DMS153 treated with DMSO at 0.1 percent for 48 hours (cell line): ENCODE data around the gene OFD1.
A peak's percentile ranks its signal among the peaks of the same experiment; 100 is the strongest.
"Not testable (repeated sequence)": the region's sequence is repeated elsewhere in the genome, so short reads cannot be mapped to it uniquely, and the experiment has no call there.

ENCODE experiments used
- DNase-seq: peaks from one replicate; lab custom pipeline; 2025; ENCODE audit not compliant: unreplicated experiment; lab: John Stamatoyannopoulos, UW

OFD1 gene

GRCh38 chrX:13700380-13700779, 34.2 kb upstream of the OFD1 start:
- DNase-seq: no peak

DNA sequence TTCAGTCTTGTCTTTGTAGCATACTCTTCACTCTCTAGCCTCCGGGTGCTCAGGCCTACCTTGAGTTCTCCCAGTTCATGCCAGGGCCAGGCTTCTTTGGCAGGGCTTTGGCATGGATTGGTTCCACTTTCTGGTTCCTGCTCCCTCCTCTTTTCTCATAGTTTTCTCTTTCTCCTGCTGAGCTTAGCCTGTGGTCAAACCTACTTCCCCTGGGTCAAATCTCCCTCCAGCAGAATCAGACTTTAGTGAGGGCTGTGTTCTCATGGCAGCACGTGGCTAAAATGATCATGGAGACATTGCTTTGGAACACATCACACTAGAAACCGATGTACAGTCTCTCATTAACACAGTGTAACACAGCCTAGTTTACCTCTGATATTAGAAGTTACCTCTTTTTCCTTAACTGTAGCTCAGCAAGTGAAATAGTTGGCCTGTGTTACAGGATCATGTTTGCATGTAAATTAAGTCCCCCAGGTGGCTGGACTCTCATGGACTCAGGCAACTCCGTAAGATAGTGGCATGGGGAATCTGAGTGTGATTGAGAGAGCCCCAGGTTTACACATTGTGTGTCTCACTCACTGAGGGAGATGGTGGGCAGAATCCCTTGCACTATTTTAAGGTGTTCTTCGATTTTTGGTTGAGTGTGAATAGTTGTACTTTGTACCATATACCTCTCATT, 32.3 kb upstream of the OFD1 start:
- no peak for DNase-seq

DNA sequence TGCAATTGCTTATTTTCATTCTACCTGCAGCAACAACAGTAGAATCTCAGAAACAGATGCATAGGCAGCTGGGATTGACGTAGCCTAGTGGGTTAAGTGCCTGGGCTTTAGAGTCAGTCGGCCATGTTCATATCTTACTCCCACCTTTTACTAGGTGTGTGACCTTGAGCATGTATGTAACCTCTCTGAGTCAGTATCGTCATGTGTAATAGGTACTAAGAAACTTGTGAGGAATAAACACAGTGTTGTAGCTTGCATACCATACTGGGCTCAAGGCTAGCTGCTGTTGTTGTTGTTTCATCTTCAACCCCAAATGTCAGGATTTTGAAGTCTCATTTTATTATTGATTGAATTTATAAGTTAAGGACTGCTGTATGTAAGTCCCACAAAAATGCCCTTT, 31.4 kb upstream of the OFD1 start:
- DNase-seq: no peak

DNA sequence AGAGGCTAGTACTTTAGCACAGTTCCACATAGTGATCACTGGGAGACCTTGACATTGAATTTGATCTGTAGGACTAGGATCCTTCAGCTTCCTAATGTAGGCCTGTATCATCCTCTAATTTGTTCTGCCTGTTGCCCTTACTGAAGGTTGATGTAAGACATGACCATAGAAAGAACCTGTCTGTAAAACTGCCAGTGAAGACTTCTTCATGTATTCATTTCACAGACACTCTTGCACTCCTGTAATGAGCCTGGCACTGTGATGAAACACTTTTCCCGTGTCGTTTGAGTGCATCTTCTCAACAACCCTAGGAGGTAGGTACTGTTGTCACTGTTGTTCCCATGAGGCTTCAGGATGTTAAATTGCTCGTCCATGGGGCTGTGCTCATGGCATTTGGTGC, 31.0 kb upstream of the OFD1 start:
- no peak for DNase-seq

DNA sequence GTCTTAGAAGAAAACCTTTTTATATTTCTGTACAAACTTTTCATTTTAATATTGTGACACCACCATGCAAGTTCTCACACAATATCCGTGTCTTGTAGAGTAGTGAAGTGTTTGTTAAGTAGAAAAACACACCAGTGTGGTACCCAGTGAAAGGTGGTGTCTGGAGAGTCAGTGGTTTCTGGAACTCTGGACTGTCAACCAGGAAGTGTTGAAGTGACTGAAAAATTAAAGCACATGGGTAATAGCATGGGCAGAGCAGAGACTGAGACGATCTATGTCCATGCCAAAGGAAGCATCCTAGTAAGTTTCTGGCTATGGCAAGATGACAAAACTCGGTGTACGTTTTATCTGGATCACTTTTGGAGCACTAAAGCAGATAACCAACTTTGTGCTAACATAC, 23.4 kb upstream of the OFD1 start:
- no peak for DNase-seq

DNA sequence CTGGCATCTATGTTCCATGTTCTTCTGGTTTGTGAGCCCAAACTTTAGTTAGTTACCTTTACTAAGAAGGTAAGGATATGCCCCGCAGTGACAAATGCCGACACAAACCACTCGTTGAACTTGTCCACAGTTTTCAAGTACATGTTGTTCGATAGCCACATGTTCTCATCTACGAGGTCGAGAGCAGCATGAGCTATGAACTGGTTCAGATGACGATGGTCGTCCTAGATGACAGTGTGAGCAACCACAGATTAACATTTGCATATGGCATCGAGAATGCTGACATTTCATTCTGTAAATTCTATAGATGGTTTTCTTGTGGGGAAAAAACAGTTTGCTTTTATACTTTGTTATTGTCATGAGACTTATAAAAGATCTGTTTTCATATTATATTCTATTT, 18.1 kb upstream of the OFD1 start:
- DNase-seq: no peak

GRCh38 chrX:13716905-13717304, 17.6 kb upstream of the OFD1 start:
- no peak for DNase-seq

DNA sequence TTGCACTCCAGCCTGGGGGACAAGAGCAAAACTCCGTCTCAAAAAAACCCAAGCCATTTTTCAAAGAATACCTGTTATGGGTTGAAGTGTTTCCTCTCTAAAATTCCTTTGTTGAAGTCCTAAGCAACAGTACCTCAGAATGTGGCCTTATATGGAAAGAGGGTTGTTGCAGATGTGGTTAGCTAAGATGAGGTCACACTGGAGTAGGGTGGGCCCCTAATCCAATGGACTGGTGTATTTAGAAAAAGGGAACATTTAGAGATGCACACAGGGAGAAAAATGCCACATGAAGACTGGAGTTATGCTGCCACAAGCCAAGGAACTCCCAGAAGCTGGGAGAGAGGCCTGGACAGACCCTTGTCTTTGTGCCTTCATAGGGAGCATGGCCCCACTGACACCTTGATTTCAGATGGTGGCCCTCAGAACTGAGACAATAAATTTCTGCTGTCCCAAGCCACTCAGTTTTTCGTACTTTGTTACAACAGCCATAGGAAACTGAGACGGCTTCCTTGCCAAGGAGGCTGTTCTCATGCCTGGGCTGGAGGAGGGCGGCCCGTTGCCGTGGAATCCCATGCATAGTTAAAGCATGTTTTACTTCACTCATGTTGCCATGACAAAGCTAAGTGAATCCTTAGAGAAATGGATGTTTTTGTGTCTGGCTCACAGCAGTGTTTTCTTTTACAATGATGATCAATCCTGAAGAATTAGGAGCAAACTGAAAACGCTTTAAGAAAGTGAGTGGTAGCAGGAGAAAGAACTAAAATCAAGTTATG, 16.7 kb upstream of the OFD1 start:
- DNase-seq: no peak

DNA sequence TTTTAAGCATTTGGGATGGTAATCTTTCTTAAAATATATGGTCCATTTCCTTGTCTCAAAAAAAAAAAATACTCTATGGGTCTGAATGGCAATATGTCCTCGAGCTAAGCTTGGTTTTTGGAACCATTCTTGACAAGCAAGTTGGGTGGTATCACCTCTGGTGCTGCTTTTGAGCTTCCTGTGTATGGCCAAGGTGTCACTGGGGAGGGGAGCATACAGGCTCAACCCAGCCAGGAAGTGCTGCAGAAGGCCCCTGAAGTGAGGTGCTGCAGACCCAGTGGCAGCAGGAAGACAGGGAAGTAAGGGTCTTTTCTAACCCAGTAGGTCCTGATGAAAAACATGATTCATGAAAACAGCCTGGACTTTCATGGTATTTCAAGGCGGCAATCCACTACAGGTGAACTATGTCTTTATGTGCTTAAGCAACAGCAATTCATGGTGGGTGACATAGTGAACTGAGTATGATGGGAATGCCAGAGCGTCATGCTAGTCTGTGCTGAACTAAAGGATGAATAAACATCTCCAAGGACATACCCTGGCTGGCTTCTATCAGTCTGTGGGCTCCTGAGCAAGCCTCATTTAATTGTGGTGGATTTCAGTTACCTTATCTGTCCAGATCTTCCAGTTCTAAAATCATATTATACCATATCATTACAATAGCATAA, 15.2 kb upstream of the OFD1 start:
- DNase-seq: no peak

- DNase-seq: no peak
Measured at GRCh38 chrX:13721371-13721770, 13.2 kb upstream of the OFD1 start.

DNA sequence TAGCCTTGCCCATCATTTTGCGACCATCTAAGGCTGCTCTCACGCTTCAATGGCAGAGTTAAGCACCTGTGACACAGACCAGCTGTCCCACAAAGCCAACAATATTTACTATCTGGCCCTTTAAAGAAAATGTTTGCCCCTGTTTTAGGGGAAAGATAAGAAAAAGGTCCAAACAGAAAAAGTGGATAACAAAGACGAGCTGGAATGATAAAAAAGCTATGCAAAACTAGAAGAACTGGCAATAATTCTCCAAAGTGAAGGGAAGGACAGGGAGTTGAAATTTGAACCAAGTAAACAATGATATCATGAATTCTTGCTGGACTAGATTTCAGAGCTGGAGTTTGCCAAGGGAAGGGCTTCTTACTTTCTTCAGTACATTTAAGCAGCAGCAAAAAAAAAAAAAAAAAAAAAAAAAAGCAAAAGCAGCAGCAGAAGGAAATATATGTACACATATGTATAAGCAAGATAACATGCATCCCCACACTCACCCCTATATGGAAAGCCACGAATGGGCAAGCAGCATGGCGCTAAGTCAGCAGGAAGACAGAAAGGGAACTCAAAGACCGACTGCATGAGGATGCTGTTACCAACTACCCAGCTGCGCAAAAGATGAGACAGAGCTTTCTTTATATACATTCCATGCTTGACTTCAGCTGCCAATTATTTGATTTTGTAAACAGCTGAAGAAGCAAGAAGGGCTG, 12.6 kb upstream of the OFD1 start:
- DNase-seq: no peak

DNA sequence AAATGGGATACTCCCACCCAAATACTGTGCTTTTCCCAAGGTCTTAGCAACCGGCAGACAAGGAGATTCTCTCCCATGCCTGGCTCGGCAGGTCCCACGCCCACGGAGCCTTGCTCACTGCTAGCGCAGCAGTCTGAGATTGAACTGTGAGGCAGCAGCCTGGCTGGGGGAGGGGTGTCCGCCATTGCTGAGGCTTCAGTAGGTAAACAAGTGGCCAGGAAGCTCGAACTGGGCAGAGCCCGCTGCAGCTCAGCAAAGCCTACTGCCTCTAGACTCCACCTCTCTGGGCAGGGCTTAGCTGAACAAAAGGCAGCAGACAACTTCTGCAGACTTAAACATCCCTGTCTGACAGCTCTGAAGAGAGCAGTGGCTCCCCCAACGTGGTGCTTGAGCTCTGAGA, 9.7 kb upstream of the OFD1 start:
- peak; percentile 0 for DNase-seq

GRCh38 chrX:13726583-13726982, 8.0 kb upstream of the OFD1 start:
- not testable (repeated sequence) for DNase-seq

DNA sequence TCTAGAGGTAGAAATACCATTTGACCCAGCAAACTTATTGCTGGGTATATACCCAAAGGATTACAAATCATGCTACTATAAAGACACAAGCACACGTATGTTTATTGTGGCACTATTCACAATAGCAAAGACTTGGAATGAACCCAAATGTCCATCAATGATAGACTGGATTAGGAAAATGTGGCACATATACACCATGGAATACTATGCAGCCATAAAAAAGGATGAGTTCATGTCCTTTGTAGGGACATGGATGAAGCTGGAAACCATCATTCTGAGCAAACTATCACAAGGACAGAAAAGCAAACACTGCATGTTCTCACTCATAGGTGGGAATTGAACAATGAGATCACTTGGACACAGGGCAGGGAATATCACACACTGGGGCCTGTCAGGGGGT, 4.0 kb upstream of the OFD1 start:
- DNase-seq: not testable (repeated sequence)

DNA sequence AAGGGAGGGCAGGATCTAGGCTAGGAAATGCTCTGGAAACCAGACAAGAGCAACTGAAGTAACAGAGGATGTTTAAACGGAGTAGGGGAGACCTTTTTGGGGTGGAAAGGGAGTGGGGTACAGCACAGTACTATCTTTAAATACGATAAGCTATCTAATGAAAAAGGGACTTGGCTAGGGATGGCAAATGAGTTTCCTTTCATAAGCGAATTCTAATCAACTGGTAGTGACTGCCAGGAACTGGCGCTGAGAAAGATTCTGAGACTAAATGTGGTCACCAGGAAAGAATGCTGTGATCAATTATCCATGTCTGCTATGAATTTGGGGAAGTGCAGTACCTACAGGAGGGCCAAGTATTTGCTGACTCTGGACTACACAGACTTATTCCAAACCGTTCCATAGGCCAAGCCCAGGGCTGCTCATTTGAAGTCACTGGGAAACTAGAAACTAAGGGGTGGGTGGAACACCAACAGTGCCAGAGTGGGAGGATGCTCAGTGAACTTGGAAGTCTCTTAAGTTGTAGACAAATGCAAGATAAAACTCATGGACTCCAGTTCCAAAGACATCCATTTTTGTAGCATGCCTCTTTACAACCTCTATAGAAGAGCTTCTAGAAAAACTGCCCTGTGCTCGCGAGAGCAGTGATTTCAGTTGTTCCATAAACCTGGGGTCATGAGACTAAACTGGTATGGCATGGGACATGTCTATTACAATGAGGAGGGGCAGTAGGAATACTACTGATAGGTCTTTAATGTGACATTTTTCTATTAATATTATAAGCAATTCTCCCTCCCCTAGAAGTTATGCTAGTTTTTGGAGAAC, 2.1 kb upstream of the OFD1 start:
- DNase-seq: no peak

DNA sequence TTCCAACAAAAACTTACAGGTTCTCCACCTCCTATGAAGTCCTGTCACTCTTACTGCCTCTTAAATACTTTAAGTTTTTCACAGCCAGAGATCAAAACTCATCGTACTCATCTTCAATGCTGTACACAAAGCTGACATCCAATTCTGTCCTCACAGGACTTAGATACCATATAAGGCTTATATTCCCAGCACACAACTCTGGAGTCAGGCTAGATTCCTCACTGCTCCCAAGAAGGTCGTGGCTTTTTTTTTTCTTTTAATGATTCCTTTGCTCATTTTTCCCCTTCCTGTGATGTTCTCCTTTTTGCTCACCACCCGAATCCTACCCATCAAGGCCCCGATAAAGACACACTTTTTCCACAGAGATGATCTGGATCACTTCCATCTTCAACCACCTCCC, 1.0 kb upstream of the OFD1 start:
- DNase-seq: no peak

DNA sequence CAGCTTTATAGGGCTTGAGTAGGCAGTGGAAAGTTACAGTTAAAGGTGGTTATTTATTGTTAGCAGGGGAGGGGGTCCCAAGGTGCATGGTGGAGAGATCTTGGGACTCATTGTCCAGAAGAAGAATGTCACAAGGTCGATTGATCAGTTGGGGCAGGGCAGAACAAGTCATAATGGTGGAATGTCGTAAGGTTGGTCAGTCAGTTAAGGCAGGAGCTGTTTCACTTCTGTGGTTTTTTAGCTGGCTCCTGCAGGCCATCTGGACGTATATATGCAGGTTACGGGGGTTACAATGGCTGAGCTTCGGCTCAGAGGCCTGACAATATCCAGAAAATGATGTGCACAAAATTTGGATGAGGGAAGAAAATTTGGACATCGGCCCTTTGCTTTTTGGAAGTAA, 7.1 kb downstream of the OFD1 start:
- DNase-seq: no peak

DNA sequence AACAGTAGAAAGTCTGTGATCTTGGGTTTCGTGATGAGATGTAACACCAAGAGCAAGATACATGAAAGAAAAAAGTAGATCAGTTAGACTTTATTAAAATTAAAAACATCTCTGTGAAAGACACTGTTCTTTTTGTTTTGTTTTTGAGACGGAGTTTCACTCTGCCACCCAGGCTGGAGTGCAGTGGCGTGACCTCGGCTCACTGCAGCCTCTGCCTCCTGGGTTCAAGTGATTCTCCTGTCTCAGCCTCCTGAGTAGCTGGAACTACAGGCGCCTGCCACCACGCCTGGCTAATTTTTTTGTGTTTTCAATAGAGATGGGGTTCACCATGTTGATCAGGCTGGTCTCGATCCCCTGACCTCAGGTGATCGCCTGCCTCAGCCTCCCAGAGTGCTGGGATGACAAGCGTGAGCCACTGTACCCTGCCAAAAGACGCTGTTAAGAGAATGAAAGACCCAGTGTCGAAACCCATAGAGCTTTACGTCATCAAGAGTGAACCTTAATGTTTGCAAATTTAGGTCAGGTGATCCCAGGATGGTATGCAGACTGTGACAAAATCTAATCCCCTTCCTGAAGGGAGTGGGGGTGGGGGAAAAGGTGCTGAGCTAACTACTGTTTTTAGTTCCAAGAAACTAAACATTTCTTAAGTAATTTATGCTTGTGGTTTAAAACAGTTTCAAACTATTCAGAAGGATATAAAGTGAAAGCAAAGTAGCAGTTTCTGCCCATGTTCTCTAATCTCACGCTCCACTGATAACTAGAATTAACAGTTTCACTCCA, 8.0 kb downstream of the OFD1 start:
- no peak for DNase-seq

DNA sequence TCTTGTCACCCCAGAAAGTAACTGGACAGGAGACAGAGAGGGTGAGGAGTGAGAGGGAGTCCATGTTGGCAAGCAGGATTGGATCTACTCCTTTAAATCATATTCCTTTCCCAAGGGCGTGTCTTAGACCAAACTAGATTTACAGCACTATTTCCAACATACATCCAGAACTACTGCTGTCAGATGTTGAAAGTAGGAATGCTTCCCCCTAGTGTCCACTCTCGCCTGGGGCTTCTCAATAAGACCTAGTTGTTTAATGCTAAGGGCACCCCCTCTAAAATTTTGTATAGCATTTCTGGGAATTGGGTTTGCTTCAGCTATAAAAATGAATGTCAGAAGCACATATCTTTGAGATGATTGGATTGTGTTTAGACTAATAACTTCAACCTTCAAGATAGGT, 13.3 kb downstream of the OFD1 start:
- peak; percentile 2 for DNase-seq

GRCh38 chrX:13748486-13748885, 13.9 kb downstream of the OFD1 start:
- no peak for DNase-seq
